Inflammatory macrophage treated with lipopolysaccharide for 4 hours (primary cell): ENCODE measurements around the gene A2M.
A peak's percentile ranks its signal among the peaks of the same experiment; 100 is the strongest.

ENCODE experiments used
- DNase-seq: peaks from one replicate; pipeline ENCODE4 v3.0.0-alpha.2; 2020

The A2M gene

GRCh38 chr12:9071518-9071917, 44.2 kb downstream of the A2M start:
- no peak for DNase-seq

- no peak for DNase-seq
Measured at GRCh38 chr12:9070351-9070750, 45.4 kb downstream of the A2M start.

- no peak for DNase-seq
Measured at GRCh38 chr12:9068600-9068999, 47.1 kb downstream of the A2M start.

GRCh38 chr12:9068086-9068485, 47.6 kb downstream of the A2M start:
- no peak for DNase-seq

- no peak for DNase-seq
Measured at GRCh38 chr12:9066755-9067423, 48.8 kb downstream of the A2M start.

- no peak for DNase-seq
Measured at GRCh38 chr12:9066183-9066623, 49.5 kb downstream of the A2M start.

- no peak for DNase-seq
Measured at GRCh38 chr12:9065607-9065856, 50.2 kb downstream of the A2M start.

- DNase-seq, result peak; percentile 31
Measured at GRCh38 chr12:9064815-9065606, 50.7 kb downstream of the A2M start.

GRCh38 chr12:9064201-9064814, 51.4 kb downstream of the A2M start:
- peak; percentile 79 for DNase-seq

- DNase-seq, result no peak
Measured at GRCh38 chr12:9052610-9053009, 63.1 kb downstream of the A2M start.

- DNase-seq, result peak; percentile 56
Measured at GRCh38 chr12:9051158-9051550, 64.6 kb downstream of the A2M start.

- no peak for DNase-seq
Measured at GRCh38 chr12:9050521-9051157, 65.1 kb downstream of the A2M start.

GRCh38 chr12:9049520-9050133, 66.1 kb downstream of the A2M start:
- peak; percentile 66 for DNase-seq

- DNase-seq, result no peak
Measured at GRCh38 chr12:9048930-9049329, 66.8 kb downstream of the A2M start.

- DNase-seq, result no peak
Measured at GRCh38 chr12:9047105-9047504, 68.6 kb downstream of the A2M start.

GRCh38 chr12:9043766-9044165, 72.0 kb downstream of the A2M start:
- DNase-seq, result no peak

- DNase-seq, result no peak
Measured at GRCh38 chr12:9041321-9041720, 74.4 kb downstream of the A2M start.

- no peak for DNase-seq
Measured at GRCh38 chr12:9040484-9041186, 75.1 kb downstream of the A2M start.

- peak; percentile 76 for DNase-seq
Measured at GRCh38 chr12:9039397-9039977, 76.2 kb downstream of the A2M start.

- DNase-seq, result no peak
Measured at GRCh38 chr12:9037431-9037830, 78.3 kb downstream of the A2M start.

GRCh38 chr12:9036227-9036626, 79.5 kb downstream of the A2M start:
- no peak for DNase-seq

- peak; percentile 8 for DNase-seq
Measured at GRCh38 chr12:9034095-9034494, 81.6 kb downstream of the A2M start.
